Erythroblast (primary cell): ENCODE measurements around the gene ELF1.
A peak's percentile ranks its signal among the peaks of the same experiment; 100 is the strongest.
"Not testable (repeated sequence)": the region's sequence is repeated elsewhere in the genome, so short reads cannot be mapped to it uniquely, and the experiment has no call there.

Experiments used
- DNase-seq, 2 experiments: peaks; one replicate each; lab custom pipeline; 2025; lab: John Stamatoyannopoulos, UW
- GATA1 ChIP-seq: IDR thresholded peaks from 2 replicates; pipeline ENCODE4 v1.6.1; 2011; ENCODE audit warnings: low read depth, mild to moderate bottlenecking, control low read depth, low read length, moderate library complexity
- POLR2A ChIP-seq: IDR thresholded peaks from 2 replicates; pipeline ENCODE4 v1.6.1; 2011; ENCODE audit warnings: mild to moderate bottlenecking, low read length

The ELF1 gene

DNA sequence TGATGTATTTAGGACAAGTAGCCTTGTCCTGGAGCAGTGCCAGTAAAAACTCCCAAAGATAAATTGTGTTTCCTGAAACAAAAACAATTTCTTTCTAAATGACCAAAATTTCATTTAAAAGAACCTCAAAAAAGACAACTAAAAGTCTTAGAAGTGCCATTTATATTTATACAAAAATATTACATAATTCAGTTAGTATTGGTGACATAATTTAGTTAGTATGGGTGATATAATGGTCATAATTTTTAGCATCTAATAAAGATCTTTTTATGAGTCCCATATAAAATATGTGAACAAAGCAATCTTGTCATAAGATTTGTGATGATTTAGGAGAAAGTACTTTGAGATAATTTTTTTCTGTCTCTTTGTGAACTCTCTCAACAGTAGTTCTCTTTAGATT is 76.0 kb downstream of the ELF1 start:
- DNase-seq = no peak
- TF ChIP-seq GATA1 (no peak), POLR2A (no peak)

DNA sequence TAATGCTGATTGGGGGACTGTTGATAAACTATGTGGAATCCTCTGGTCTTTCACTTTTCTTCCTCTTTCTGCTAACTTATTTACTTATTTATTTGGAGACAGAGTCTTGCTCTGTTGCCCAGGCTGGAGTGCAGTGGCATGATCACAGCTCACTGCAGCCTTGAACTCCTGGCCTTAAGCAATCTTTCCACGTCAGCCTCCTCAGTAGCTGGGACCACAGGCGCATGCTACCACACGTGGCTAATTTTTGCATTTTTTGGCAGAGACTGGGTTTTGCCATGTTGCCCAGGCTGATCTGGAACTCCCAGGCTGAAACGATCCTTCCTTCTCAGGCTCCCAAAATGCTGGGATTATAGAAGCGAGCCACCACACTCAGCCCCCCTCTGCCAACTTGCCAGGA is 77.5 kb downstream of the ELF1 start:
- TF ChIP-seq POLR2A (no peak), GATA1 (no peak)
- no peak for DNase-seq

DNA sequence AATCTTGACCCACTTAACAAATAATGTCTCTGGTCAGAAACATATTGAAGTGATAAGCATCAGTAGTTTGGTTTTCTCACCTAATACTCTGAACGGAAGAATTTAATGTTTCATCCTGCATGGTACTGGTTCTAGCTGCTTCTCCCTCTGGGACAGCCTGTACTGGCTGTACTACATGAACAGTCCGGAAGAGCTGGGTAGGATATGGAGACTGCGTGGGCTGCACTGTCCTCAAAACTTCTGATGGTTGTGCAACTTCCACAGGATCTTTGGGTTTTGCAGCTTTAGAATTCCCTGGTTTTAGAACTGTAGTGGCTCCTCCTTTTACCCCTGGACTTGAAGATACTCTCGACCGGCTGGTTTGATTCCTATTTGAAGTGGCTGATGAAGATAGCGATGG is 78.3 kb downstream of the ELF1 start:
- DNase-seq = no peak
- TF ChIP-seq GATA1 (no peak), POLR2A (no peak)

DNA sequence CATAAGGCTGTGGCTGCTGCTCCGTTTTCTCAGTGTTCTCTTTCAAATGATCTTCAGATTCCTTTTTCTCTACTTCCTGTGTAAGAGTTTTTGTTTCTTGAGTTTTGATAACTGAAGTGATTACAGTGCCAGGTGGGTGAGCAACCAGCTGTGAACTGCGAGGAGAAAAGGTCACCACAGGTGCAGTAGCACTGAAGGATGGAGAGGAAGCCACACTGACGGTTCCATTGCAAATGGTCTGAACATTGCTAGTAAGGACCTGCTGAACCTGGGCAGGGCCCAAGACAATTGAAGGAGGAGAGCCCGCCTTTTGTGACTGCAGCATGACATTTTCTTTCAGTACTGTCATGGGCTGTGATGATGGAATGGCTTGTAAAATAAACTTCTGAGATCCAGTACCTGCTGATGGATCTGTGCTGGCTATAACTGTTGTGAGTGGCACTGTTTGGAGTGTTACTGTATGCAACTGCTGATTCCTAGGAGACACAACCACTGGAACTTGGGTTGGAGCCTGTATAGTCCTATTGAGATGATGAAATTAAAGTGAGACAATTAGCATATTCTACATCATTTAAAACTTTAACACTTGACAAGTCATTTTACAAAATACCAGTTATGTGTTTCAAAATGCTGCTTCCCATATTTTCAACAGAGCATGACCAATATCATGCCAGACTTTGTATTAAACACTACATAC is 85.5 kb downstream of the ELF1 start:
- DNase-seq = no peak
- TF ChIP-seq POLR2A = no peak
- no peak for TF ChIP-seq GATA1

DNA sequence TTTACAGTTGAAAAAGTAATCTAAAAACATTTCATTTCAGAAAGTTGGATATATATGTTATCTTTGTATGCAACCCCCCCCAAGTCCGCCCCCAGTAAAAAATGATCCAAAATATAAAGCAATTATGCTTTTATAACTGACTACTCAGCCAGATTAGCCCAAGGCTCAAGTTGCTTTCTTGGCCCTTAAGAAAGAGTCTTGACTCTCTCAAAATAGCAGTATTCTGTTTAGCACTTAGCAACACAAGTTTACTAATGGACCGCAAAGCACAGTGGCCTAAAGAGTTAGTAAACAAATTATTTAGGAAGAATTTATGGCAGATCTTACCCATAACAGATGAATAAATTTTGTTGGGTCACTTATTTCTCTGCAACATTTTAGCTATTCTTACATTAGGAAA is 86.9 kb downstream of the ELF1 start:
- no peak for DNase-seq

DNA sequence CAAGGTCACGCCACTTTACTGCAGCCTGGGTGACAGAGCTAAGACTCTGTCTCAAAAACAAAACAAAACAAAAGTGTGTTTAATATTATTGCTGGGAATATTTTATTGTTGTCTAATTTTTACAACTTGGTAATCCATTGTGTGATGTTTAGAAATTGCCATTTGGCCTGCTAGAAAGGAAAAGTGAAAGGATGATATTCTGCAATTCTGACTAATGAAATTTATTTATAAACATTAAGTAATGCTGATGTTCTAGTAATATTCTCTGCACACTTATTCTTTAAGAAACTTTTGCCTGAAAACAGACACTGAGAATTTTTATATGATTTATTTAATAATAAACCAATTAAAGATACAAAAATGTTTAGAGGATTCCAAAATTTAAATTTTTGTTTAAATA is 87.4 kb downstream of the ELF1 start:
- TF ChIP-seq GATA1 = no peak
- no peak for DNase-seq

More for the DNA sequence above, 86.9 kb downstream of the ELF1 start:
- TF ChIP-seq GATA1 (no peak), POLR2A (no peak)

DNA sequence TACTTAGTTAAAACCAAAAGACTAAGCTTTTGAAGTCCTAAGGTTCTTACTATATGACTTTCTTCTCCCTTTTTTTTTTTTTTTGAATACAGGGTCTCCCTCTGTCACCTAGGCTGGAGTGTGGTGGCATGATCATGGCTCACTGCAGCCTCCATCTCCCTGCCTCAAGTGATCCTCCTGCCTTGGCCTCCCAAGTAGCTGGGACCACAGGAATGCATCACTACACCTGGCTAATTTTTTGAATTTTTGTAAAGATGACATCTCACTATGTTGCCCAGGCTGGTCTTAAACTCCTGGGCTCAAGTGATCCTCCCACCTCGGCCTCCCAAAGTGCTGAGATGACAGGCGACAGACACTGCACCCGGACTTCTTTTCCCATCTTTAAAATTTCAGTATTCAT is 89.2 kb downstream of the ELF1 start:
- not testable (repeated sequence) for DNase-seq

DNA sequence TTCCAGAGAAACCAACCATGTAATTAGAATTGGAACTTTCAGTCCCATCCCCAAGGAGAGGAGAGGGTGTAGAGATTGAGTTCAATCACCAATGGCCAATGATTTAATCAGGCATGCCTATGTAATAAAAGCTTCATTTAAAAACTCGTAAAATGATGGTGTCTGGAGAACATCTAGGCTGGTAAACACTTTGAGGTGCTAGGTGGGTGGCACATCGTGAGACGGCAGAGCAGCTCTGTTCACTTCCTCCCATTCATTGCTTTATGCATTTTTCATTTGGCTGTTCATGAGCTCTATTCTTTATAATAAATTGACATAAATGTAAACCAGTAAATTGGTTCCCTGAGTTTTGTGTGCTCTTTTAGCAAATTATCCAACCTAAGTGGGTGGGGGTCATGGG is 90.1 kb downstream of the ELF1 start:
- TF ChIP-seq GATA1 (no peak), POLR2A (no peak)

DNA sequence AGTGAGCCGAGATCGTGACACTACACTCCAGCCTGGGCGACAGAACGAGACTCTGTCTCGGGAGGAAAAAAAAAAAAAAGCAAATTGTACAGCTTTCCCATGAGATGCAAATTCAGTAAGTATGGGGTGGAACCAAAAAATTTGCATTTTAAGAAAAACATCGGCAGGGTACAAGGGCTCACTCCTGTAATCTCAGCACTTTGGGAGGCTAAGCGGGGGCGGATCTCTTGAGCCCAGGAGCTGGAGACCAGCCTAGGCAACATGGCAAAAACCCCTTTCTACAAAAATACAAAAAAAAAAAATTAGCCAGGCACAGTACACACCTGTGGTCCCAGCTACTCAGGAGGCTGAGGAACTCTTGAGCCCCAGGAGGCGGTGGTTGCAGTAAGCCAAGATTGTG is 91.2 kb downstream of the ELF1 start:
- no peak for DNase-seq
- TF ChIP-seq GATA1 = no peak
- no peak for TF ChIP-seq POLR2A

More for the DNA sequence above, 90.1 kb downstream of the ELF1 start:
- no peak for DNase-seq

DNA sequence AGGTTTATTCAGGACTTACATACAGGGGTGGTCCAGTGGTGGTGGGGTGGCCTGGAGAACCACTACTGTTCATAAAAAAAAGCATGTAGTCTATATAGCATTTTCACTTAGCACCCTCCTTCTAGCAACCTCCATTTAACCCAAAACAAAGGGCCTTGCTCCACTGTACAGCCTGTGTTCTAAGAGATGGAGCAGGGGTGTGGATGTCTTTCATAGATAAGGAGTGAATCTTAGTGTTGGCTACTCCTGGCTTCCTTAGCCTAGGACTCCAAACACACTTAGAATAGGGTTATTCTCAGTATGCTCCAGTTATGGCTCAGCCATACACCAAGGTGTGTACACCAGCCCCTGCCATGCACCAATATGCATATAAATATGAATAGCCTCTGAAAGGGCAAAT is 95.2 kb downstream of the ELF1 start:
- peak; percentile 41 to 74 for DNase-seq
- TF ChIP-seq POLR2A (no peak), GATA1 (no peak)

DNA sequence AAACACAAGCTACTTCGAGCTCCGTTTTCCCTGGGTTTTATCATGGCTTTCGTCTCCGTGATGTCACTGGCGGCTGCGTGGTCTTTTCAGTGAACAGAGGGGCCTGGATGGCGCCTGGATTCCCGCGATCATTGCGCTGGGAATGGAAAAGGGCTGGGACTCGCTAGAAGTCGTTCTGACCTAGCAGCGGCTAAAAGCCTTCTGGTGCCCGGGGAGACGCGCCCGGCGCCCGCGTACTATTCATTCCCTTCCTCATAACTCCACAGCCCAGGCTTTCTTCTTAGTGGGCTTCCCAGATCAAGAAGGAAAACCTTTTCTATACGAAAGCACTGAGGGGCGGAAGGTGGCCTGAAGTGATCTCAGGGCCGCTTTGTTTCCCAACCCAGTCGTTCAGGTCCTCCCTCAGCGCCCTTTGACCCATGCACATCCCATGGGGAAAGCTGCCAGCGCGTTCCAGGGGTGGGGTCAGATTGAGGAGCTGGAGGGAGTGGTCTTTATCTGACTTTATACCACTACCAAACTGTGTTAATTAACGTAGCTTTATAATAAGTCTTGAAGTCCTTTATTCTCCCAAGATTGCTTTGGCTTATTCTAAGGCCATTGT is 96.6 kb downstream of the ELF1 start:
- TF ChIP-seq GATA1 (no peak), POLR2A (no peak)

DNA sequence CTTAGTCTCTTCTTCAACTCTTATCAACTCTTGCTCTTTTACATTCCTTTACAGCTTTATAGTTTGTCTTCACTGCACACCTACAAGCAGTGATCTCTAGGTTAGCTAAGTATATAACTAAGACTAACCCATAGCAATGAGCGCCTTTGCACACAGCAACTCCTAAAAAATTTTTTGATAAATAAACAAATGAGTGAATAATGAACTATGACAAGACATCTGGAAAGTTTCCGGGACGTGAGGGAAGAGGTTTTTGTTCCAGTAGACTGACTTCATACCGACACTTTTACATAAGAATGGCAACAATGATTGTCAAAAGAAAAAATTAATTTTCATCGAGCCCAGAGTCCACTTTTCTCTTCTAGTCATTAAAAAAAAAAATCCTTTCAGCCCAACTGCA is 98.3 kb downstream of the ELF1 start:
- no peak for TF ChIP-seq GATA1
- TF ChIP-seq POLR2A = no peak
- DNase-seq = no peak

More for the DNA sequence above, 96.6 kb downstream of the ELF1 start:
- peak; percentile 19 to 26 for DNase-seq

DNA sequence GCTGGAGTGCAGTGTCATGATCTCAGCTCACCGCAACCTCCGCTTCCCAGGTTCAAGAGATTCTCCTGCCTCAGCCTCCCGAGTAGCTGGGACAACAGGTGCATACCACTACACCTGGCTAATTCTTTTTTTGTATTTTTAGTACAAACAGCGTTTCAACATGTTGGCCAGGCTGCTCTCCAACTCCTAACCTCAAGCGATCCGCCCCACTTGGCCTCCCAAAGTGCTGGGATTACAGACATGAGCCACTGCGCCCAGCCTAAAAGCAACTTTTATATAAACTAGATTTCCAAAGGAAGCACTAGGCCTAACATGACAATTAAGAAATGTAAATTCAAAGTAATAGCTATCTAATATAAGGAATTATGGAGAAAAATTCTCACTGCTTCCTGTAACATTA is 99.2 kb downstream of the ELF1 start:
- DNase-seq = not testable (repeated sequence)

DNA sequence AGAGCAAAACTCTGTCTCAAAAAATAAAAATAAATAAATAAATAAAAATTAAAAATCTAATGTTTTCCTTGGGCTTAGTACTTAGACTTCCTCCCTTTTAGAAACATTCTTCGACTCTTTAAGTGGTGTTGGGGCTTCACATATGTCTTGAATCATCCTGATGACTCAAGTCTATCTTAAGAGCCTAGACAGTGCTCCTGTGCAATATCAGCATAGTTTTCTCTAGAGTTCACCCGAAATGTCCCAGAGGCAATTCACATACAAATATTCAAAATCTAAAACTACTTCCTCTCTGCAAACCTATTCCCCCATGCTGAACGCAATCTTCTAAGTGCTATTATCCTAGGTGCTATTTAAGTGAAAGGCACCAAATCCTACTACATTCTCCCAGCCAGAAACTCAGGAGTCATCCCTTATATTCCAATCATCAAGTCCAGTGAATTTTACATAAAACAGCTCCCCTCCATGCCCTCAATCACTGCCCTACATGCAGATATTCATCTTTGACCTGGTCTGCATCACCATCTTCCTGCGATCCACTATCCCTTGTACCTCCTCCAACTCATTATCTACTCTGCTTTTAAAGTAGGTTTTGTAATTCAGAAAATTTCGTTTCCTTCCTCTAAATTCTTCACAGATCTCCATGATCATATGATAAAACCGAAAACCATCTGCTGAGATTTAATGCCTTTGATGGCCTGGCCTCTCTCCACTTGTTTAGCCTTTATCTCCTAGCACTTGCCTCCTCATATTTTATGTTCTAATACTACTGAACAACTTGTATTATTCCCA is 102.7 kb downstream of the ELF1 start:
- TF ChIP-seq POLR2A = no peak
- no peak for TF ChIP-seq GATA1
- no peak for DNase-seq

DNA sequence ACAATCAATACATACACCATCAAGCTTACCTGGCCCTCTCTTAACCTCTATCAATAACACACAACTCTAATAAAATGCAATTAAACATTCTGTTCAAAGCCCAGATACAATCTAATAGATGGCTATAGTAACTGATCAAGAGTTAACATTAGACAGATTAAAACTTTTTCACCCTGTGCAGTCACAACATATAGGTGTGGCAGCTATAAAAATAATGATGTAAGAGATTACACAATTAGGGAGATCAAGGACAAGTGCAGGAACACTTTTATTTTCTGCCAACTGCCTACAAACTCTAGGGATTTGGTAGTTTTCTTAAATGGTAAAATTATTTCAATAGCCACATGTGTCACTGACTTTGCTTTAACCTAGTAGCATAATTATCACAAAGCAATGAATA is 104.3 kb downstream of the ELF1 start:
- DNase-seq = not testable (repeated sequence)
